SW 1271 (cell line): Measurements from ENCODE around the gene EIF1AD.
A peak's percentile ranks its signal among the peaks of the same experiment; 100 is the strongest.
"Not testable (repeated sequence)": the region's sequence is repeated elsewhere in the genome, so short reads cannot be mapped to it uniquely, and the experiment has no call there.

Experiments
- DNase-seq, 2 experiments: peaks; one replicate each; lab custom pipeline; 2025; lab: John Stamatoyannopoulos, UW

EIF1AD gene

DNA sequence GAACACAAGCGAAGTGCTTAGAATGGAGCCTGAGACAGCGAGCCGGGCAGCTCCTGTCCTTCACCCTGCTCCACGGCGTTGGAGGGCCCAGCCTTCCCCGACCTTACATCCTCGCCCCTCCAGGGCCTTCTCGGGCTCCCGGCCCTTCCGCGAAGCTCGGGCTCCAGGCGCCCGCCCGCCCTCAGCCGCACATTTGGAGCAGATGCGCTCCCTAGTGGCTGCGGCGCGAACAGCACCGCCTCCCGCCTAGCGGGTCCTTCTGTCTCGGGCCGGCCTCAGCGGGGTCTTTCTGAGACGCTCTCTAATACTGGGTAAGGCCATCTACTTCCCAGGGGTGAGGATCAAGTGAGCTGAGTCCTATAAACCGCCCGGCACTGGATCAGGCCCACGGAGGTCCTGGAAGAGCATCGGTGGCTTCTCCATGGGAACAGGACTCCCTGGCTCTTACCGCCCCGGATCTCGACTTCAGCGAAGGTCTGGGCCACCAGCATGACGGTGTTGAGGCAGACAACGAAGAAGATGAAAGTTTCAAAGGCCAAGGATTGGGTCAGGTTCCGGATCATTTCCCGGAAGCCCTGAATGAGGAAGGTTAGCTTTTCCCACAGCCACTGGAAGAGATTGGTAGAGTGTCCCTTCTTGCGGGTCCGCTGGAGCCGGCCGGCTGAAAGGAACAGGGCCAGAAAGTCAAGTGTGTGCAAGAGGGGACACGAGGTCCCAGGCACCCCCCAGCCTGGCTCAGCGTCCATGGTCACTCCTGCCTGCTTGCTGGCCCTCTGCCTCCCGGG is 20.6 kb upstream of the EIF1AD start:
- DNase-seq, result peak in 1 of 2 experiments; percentile 54

- DNase-seq, result peak; percentile 77 to 89
These were observed 18.8 kb upstream of the EIF1AD start for GRCh38 chr11:66020618-66021357.

GRCh38 chr11:66020212-66020611 is 18.3 kb upstream of the EIF1AD start:
- DNase-seq, result no peak

DNA sequence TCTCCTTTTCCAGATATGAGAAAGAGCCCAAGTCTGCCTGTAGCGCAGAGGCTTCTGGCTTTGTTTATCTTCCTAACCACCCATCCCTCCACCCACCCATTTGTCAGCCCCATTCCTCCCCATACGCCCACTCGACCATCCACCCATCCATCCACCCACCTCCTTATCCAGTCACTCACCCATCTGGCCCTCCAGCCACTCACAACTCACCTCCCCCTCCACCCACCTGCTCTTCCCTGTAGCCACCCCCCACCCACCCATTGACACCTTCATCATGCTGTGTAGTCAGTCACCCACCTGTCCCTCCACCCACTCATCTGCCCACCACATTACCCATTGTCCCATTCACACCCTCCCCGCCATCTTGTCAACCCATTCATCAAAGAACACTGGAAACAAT is 15.4 kb upstream of the EIF1AD start:
- no peak for DNase-seq

GRCh38 chr11:66016793-66017177 is 14.8 kb upstream of the EIF1AD start:
- DNase-seq, result no peak

DNA sequence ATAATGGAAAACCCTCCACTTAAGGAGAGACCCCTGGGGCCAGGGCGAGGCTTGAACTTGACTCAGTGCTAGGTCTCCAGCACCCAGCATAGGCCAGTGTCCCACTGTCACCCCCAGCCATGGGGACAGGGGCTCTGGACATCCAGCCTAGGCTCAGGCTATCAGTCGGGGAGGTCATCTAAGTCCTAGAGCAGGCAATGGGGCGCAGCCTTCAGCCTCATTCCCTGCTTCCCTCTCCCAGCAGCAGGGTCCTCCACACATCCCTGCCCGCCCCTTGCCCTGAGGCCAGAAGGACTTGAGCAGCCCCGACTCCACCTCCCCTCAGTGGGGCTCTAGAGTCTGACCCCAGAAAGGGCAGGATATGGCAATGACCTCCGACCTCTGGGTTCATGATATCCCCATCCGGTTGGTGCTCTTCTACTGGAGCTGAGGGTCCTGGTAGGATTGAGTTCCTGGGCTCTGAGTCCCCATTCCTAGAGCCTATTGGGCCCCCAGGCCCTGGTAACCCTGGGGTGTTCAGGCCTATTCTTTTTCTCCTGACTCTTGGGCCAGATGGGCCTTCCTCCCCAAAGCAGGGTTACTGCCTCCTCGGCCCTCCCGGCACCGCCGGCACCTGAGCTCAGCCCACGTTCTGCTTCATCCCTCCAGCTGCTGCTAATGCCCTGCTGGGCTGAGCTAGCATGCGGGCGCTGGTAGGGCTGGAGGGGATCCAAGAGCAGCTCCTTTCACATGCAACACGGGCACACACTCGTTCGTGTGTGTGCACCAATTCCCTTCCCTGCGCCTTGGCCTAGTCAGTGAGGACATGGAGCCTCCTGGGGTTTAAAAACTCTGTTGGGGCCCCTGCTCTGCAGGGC is 14.2 kb upstream of the EIF1AD start:
- DNase-seq, result no peak

DNA sequence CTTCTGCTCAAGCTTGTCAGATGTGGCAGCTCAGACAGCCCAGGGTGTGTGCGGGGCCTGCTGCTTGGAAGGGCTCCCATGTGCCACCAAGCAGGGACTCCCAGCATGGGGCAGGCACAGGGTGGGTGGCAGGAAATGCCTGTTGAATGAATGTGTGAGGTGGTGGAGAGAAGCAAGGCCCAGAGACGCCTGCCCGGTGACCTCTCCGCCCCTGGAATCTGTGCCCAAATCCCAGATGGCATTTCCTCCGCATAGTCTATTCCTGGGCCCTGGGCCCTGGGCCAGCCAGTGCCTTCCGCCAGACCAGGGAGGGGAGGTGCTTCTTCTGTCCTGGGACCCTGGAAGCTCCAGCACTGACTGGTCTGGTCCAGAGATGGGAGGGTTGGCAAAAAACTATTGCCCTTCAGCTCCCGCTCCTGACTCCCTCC is 13.5 kb upstream of the EIF1AD start:
- DNase-seq, result peak; percentile 95 to 97

DNA sequence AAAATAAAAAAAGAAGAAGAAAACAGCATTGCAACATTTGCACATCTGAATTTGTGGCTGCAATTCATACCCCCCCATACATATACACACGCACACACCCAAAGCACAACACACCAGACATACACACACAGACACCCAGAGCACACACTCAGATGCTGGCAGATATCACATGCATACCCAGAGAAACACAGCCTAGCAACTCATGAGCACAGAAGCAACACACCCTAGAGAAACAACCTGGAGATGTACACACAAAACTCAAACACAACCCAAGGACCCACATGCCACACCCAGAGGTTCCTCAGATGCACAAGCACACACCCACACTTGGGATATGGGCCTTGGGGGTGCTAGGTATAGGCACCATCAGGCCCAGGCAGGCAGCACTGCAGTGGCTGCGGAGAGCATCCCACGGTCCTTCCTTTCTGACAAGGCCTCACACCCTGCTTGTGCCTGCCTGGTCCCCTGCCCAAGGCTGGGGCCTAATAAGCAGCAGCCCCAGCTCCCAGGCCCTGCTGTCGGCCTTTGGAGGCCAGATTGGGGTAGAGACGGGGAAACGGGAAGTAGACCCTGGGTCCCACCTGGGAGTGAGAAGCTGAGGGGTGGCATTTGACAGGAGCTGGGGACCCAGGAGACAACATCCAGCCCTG is 13.0 kb upstream of the EIF1AD start:
- peak in 1 of 2 experiments; percentile 68 for DNase-seq

DNA sequence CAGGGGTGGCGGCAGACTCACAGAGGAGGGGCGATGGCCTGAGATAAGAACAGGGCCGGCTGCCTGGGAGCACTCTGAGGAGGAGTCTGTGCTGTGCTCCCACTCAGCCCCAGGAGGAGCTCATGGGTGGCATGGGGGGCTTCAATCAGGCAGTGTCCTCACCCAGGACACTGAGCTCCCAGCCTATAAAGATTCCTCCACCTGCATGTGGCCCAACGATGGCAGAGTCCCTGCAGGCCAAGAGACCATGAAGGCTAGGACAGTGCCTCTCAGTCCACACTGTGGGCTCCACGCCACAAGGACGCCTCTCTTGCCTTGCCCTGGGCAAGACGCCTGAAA is 11.8 kb upstream of the EIF1AD start:
- DNase-seq, result no peak

DNA sequence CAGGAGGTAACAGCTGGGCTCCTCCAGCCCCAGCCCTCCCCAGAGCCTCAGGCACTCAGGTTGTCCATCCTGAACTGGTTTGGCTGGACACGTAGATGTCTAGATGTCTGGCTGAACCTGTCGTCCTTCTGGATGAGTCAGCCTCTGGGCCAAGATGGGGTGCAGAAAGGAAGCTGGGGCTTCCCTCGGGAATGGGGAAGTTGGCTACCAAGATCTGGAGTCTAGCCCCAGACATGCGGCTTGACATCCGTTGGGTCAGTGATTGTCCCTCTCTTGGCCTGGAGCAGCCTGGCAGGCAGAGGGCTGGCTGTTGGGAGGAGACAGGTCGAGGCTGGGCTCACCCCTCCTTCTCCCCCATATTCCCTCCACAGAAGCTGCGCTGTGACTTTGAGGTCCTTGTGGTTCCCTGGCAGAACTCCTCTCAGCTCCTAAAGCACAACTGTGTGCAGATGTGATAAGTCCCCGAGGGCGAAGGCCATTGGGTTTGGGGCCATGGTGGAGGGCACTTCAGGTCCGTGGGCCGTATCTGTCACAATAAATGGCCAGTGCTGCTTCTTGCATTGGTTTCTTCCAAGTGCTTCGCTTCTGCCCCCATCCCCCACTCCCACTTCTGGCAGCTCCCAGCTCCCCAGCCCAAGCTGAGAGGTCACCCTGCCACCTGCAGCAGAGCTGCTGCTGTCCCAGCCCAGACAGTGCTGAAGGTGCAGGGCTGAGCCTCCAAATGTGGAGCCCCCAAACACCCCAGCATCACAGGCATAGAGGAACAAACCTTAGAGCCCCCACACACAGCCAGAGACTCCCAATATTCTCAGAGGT is 11.2 kb upstream of the EIF1AD start:
- DNase-seq, result no peak

DNA sequence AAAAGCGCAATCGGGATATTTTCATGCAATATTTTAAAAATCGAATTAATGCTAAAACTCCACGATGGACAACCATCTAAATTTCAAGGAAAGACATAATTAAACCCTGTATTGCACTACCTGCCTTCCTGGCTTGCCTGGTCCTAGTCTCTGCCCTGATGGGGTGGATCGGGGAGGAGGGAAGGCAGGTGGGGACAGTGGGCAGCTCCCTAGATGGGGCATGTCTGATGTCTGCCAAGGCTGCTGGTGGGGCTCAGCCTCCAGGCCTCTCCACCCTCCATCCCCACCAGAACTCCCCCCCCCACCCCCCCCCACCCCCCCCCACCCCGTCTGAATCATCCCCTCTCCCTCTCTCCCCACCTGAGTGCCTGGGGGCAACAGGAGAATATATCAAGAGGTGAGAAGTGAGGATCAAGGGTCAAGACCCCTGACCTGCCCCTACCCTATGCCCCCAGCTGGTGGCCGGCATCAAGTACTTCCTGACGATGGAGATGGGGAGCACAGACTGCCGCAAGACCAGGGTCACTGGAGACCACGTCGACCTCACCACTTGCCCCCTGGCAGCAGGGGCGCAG is 10.5 kb upstream of the EIF1AD start:
- DNase-seq, result no peak

DNA sequence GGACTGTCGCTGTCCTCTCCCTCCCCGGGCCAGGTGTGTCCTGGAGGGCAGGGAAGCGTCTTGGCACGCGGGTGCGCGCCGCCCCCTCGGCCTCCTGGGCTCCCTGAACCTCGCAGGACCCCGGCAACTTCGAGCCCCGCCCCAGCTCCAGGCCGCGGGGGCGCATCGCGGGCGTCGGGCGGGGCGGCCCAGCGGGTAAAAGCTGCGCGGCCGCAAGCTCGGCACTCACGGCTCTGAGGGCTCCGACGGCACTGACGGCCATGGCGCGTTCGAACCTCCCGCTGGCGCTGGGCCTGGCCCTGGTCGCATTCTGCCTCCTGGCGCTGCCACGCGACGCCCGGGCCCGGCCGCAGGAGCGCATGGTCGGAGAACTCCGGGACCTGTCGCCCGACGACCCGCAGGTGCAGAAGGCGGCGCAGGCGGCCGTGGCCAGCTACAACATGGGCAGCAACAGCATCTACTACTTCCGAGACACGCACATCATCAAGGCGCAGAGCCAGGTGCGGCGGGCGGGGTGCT is 9.9 kb upstream of the EIF1AD start, which contains the start of gene CST6:
Gene CST6 (plus strand): TSS at position 224 of the 519 bp plus-strand sequence. CDS start 37 bp downstream, at position 261.
- no peak for DNase-seq

DNA sequence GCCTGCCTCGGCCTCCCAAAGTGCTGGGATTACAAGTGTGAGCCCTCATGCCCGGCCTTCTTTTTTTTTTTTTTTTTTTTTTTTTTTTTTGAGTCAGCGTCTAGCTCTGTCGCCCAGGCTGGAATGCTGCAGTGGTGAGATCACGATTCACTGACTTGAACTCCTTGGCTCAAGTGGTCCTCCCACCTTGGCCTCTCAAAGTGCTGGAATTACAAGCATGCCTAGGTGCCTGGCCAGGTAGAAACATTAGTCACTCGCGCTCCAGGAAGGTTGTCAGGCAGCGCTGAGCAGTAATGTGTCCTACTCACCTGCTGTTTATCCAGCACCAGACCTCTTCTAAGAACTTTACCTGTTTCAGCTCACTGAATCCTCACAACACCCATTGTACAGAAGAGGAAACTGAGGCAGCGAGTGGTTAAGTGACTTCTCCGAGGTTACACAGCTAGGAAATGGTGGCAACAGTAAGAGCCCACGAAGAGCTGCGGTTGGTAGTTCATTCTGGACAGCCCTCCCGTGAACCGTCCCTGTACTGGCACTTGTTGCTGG is 9.4 kb upstream of the EIF1AD start:
- DNase-seq, result no peak

- DNase-seq, result not testable (repeated sequence)
These were observed 8.1 kb upstream of the EIF1AD start for GRCh38 chr11:66010036-66010435.

- DNase-seq, result no peak
These were observed 6.6 kb upstream of the EIF1AD start for GRCh38 chr11:66008468-66009101.

DNA sequence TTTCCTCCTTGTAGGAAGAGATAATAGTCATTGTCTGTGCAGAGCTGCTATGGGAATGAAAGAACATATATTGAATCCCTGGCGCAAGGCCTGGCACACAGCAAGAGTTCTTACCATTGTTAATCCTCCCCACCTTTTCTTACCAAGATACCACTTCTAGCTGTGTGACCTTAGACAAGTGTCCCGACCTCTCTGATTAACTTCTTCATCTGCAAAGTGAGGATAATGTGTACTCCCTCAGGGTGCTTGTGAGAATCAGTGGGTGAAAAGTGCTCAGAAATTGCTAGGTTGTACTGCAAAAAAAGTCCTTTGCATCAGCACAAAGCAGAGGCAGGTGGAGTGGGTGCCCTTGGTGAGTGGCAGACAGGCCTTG is 6.1 kb upstream of the EIF1AD start:
- no peak for DNase-seq

- DNase-seq, result no peak
These were observed 5.3 kb upstream of the EIF1AD start for GRCh38 chr11:66007201-66007634.

DNA sequence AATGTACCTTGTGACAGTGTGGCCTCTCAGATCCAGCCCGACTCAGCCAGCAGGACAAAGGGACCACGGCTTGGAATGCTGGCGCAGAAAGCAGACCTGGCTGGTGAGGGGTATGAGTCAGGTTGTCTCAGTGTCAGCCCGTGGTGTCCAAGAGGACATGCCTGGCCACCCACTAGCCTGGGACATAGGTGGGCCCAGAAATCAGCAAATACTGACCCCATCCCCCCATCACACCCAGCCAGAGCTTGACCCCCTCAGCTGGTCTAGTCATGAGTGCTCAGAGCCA is 4.9 kb upstream of the EIF1AD start:
- no peak for DNase-seq

- no peak for DNase-seq
These were observed 4.4 kb upstream of the EIF1AD start for GRCh38 chr11:66006134-66006890.
